GM23338 (cell line): ENCODE results near the gene HSPG2. TPM values are rescaled to one million over a fixed set of nuclear protein-coding genes. Genes with fewer than 3 reads are reported as not detected.
A peak's percentile ranks its signal among the peaks of the same experiment; 100 is the strongest.

Experiments
- ATAC-seq: fragments of 200-7000 bp; cut with Tn5 transposase; 3 replicates; pipeline ENCODE4 v1.9.1; 2020
- DNase-seq: peaks from one replicate; pipeline ENCODE4 v3.0.0-alpha.2; 2015; ENCODE audit warnings: low spot score
- H2AFZ ChIP-seq: fragments of 200-600 bp; sonication (generic); 2 replicates; pipeline ENCODE4 v1.8.0; 2016; ENCODE audit warnings: antibody characterized with exemption, mild to moderate bottlenecking, moderate library complexity
- H3F3A ChIP-seq: fragments of 200-600 bp; sonication (generic); replicated peaks from 2 replicates; pipeline ENCODE4 v1.8.0; 2017; ENCODE audit warnings: antibody characterized with exemption, mixed run types, low read depth
- H3K27ac ChIP-seq: fragments of 200-600 bp; sonication (generic); 2 replicates; pipeline ENCODE4 v1.6.1; 2016; ENCODE audit warnings: low read depth
- H3K27me3 ChIP-seq: fragments of 200-600 bp; sonication (generic); 2 replicates; pipeline ENCODE4 v1.8.0; 2016; ENCODE audit warnings: mild to moderate bottlenecking, mixed run types, moderate library complexity; ENCODE audit not compliant: insufficient read depth
- H3K36me3 ChIP-seq: fragments of 200-600 bp; sonication (generic); 2 replicates; pipeline ENCODE4 v1.8.0; 2016; ENCODE audit warnings: mild to moderate bottlenecking; ENCODE audit not compliant: insufficient read depth
- H3K4me1 ChIP-seq: fragments of 200-600 bp; sonication (generic); 2 replicates; pipeline ENCODE4 v1.8.0; 2016; ENCODE audit warnings: mild to moderate bottlenecking, moderate library complexity; ENCODE audit not compliant: insufficient read depth
- H3K4me2 ChIP-seq: fragments of 200-600 bp; sonication (generic); 2 replicates; pipeline ENCODE4 v1.7.1; 2017; ENCODE audit warnings: mixed run types
- H3K4me3 ChIP-seq: fragments of 200-600 bp; sonication (generic); 2 replicates; pipeline ENCODE4 v1.6.1; 2016; ENCODE audit warnings: mixed run types
- H3K79me2 ChIP-seq: fragments of 200-600 bp; sonication (generic); replicated peaks from 2 replicates; pipeline ENCODE4 v1.8.0; 2017; ENCODE audit warnings: mild to moderate bottlenecking; ENCODE audit not compliant: insufficient read depth
- H3K9me2 ChIP-seq: fragments of 200-600 bp; sonication (generic); 2 replicates; pipeline ENCODE4 v1.8.0; 2017; ENCODE audit not compliant: insufficient read depth
- H4K20me1 ChIP-seq: fragments of 200-600 bp; sonication (generic); replicated peaks from 2 replicates; pipeline ENCODE4 v1.8.0; 2017; ENCODE audit warnings: mild to moderate bottlenecking; ENCODE audit not compliant: insufficient read depth
- H3K27ac Mint-ChIP-seq: 2 replicates; pipeline ENCODE4 v1.8.0; 2020; ENCODE audit warnings: inconsistent platforms, mild to moderate bottlenecking, moderate library complexity, mixed read lengths
- H3K27me3 Mint-ChIP-seq: 3 replicates; pipeline ENCODE4 v1.8.0; 2022; ENCODE audit warnings: low read depth, mild to moderate bottlenecking, moderate library complexity, mixed read lengths, inconsistent platforms; ENCODE audit not compliant: insufficient read depth, poor library complexity
- H3K36me3 Mint-ChIP-seq: 3 replicates; pipeline ENCODE4 v1.8.0; 2021; ENCODE audit warnings: low read depth, mild to moderate bottlenecking, inconsistent platforms, moderate library complexity, mixed read lengths
- H3K4me1 Mint-ChIP-seq: 3 replicates; pipeline ENCODE4 v1.8.0; 2020; ENCODE audit warnings: mild to moderate bottlenecking, inconsistent platforms, mixed read lengths
- H3K4me3 Mint-ChIP-seq: 3 replicates; pipeline ENCODE4 v1.8.0; 2021; ENCODE audit warnings: moderate library complexity, mild to moderate bottlenecking, inconsistent platforms, mixed read lengths
- H3K9me3 Mint-ChIP-seq: 3 replicates; pipeline ENCODE4 v1.8.0; 2020; ENCODE audit warnings: moderate library complexity, mild to moderate bottlenecking, inconsistent platforms, mixed read lengths
- CREB1 ChIP-seq: fragments of 250-450 bp; sonication (Bioruptor Pico); IDR thresholded peaks from 2 replicates; pipeline ENCODE4 v1.5.0; 2020; ENCODE audit warnings: low read depth, mild to moderate bottlenecking, moderate library complexity
- ETS1 ChIP-seq: IDR thresholded peaks from 2 replicates; pipeline ENCODE4 v1.6.1; 2016; ENCODE audit warnings: antibody characterized with exemption
- EZH2 ChIP-seq: fragments of 200-600 bp; sonication (generic); IDR thresholded peaks from one replicate; pipeline ENCODE4 v1.8.0; 2017; ENCODE audit warnings: antibody characterized with exemption, mild to moderate bottlenecking, low read depth; ENCODE audit not compliant: unreplicated experiment
- EZH2phosphoT487 ChIP-seq: fragments of 200-600 bp; sonication (generic); IDR thresholded peaks from one replicate; pipeline ENCODE4 v1.8.1; 2018; ENCODE audit warnings: antibody characterized with exemption; ENCODE audit not compliant: unreplicated experiment
- JUNB ChIP-seq: IDR thresholded peaks from one replicate; pipeline ENCODE4 v1.6.1; 2016; ENCODE audit warnings: antibody characterized with exemption; ENCODE audit not compliant: unreplicated experiment
- NANOG ChIP-seq: IDR thresholded peaks from 2 replicates; pipeline ENCODE4 v1.6.1; 2016; ENCODE audit warnings: antibody characterized with exemption, borderline replicate concordance
- POLR2AphosphoS5 ChIP-seq: IDR thresholded peaks from 2 replicates; pipeline ENCODE4 v1.6.1; 2016; ENCODE audit warnings: antibody characterized with exemption, low read depth
- REST ChIP-seq: IDR thresholded peaks from one replicate; pipeline ENCODE4 v1.6.1; 2018; ENCODE audit warnings: antibody characterized with exemption; ENCODE audit not compliant: unreplicated experiment
- STAT1 ChIP-seq: IDR thresholded peaks from one replicate; pipeline ENCODE4 v1.6.1; 2016; ENCODE audit warnings: antibody characterized with exemption; ENCODE audit not compliant: unreplicated experiment
- ZNF114 ChIP-seq: fragments of 250-450 bp; sonication (Bioruptor Pico); IDR thresholded peaks from 2 replicates; pipeline ENCODE4 v1.5.0; 2020; ENCODE audit warnings: mild to moderate bottlenecking, moderate library complexity
- ZNF331 ChIP-seq: fragments of 250-450 bp; sonication (Bioruptor Pico); IDR thresholded peaks from 2 replicates; pipeline ENCODE4 v1.5.0; 2020; ENCODE audit warnings: low read depth, mild to moderate bottlenecking, moderate library complexity
- polyA plus RNA-seq: library from polyadenylated mRNA; unstranded; fragments of >200 nt; fragmentation: Nextera tagmentation; extraction: Ambion mirVana; gene quantifications from 2 replicates; pipeline ENCODE4 v1.2.1, GENCODE V29; 2016
- total RNA-seq: library from RNA; depleted of rRNA; stranded (reverse); fragments of >200 nt; shearing (Covaris generic); gene quantifications from 2 replicates; pipeline ENCODE4 v1.2.3, GENCODE V29; 2014
- TF ChIP-seq, protein P1 (sequence below): fragments of 250-450 bp; sonication (Bioruptor Pico); IDR thresholded peaks from 2 replicates; pipeline ENCODE4 v1.5.0; 2020; ENCODE audit warnings: mild to moderate bottlenecking, moderate library complexity
- TF ChIP-seq, protein P2 (sequence below), 2 experiments: fragments of 200-600 bp in 1 of 2; sonication (generic) in 1 of 2; conservative IDR thresholded peaks; 2 replicates each; pipeline versions ENCODE4 v1.5.1 to v1.6.1; 2016 to 2017; ENCODE audit warnings: antibody characterized with exemption in 2 of 2, low read depth in 2 of 2, mild to moderate bottlenecking in 2 of 2, moderate library complexity in 1 of 2

HSPG2 gene
- total and polyA plus RNA-seq, 2 experiments from 2014 or later = 14.9 to 70.8 TPM

DNA sequence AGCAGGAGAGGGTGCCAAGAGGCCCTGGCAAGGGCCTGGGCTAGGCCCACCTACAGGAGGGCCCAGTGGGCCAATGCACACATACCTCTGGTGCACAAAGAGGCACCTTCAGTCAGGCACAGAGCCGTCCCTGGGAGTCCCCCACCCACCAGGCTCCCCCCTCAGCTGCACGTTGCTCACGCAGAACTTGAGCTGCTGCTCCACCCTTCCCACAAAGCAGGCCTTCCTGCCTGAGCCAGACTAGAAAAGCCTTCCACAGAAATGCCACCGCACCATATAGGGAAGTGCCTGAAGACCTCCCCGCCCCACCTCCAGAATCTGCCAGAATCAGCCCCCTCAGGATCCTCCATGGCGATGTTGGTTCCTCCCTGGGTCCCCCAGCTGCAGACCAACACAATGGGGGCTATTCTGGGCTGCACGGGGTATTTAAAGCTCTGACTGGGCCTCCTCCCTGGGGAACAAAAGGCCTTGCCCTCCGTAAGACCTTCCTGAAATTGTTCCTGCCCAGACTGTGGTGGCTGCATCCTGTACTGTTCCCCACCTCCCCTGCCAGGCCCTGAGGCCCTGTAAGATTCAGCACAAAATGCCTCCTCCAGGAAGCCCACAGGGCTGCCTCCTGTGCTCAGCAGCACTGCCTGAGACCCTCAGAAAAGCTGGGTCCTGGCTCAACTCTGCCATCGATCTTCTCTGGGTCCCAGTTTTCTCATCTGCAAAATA, 27.2 kb downstream of the HSPG2 start:
- Histone ChIP-seq H3K4me2 (peak overlapping the region; percentile 57), H2AFZ (no peak overlapping the region), H3K4me1 (peaks cover 34% of the 10 kb centered on the region), H3F3A (0 out of 2 replicates have a peak, but pooled peaks cover 2% of the 10 kb centered on the region), H3K27ac (peak overlapping the region; percentile 93), H3K79me2 (0 out of 2 replicates have a peak, but pooled peaks cover 10% of the 10 kb centered on the region), H3K36me3 (no peaks in the 10 kb centered on the region), H3K27me3 (no peaks in the 10 kb centered on the region), H3K4me3 (no peak overlapping the region), H4K20me1 (peaks cover 8% of the 10 kb centered on the region; the same call in 1 of the 2 replicates), H3K9me2 (no peaks in the 10 kb centered on the region)
- Mint-ChIP-seq H3K27me3 (peaks cover 2% of the 10 kb centered on the region), H3K4me1 (peaks cover 50% of the 10 kb centered on the region), H3K36me3 (no peaks in the 10 kb centered on the region; the same call in 2 of the 3 replicates), H3K27ac (peak overlapping the region; percentile 89), H3K4me3 (no peak overlapping the region; the same call in 2 of the 3 replicates), H3K9me3 (no peaks in the 10 kb centered on the region)
- ATAC-seq = peak; percentile 48
- TF ChIP-seq EZH2 (no peak), JUNB (no peak), EZH2phosphoT487 (no peak), CREB1 (CRISPR knock-in tag) (no peak), POLR2AphosphoS5 (no peak), ETS1 (no peak), STAT1 (no peak), NANOG (no peak), ZNF331 (CRISPR knock-in tag) (no peak), ZNF114 (CRISPR knock-in tag) (no peak), REST (no peak)
- TF ChIP-seq, protein P1, sequence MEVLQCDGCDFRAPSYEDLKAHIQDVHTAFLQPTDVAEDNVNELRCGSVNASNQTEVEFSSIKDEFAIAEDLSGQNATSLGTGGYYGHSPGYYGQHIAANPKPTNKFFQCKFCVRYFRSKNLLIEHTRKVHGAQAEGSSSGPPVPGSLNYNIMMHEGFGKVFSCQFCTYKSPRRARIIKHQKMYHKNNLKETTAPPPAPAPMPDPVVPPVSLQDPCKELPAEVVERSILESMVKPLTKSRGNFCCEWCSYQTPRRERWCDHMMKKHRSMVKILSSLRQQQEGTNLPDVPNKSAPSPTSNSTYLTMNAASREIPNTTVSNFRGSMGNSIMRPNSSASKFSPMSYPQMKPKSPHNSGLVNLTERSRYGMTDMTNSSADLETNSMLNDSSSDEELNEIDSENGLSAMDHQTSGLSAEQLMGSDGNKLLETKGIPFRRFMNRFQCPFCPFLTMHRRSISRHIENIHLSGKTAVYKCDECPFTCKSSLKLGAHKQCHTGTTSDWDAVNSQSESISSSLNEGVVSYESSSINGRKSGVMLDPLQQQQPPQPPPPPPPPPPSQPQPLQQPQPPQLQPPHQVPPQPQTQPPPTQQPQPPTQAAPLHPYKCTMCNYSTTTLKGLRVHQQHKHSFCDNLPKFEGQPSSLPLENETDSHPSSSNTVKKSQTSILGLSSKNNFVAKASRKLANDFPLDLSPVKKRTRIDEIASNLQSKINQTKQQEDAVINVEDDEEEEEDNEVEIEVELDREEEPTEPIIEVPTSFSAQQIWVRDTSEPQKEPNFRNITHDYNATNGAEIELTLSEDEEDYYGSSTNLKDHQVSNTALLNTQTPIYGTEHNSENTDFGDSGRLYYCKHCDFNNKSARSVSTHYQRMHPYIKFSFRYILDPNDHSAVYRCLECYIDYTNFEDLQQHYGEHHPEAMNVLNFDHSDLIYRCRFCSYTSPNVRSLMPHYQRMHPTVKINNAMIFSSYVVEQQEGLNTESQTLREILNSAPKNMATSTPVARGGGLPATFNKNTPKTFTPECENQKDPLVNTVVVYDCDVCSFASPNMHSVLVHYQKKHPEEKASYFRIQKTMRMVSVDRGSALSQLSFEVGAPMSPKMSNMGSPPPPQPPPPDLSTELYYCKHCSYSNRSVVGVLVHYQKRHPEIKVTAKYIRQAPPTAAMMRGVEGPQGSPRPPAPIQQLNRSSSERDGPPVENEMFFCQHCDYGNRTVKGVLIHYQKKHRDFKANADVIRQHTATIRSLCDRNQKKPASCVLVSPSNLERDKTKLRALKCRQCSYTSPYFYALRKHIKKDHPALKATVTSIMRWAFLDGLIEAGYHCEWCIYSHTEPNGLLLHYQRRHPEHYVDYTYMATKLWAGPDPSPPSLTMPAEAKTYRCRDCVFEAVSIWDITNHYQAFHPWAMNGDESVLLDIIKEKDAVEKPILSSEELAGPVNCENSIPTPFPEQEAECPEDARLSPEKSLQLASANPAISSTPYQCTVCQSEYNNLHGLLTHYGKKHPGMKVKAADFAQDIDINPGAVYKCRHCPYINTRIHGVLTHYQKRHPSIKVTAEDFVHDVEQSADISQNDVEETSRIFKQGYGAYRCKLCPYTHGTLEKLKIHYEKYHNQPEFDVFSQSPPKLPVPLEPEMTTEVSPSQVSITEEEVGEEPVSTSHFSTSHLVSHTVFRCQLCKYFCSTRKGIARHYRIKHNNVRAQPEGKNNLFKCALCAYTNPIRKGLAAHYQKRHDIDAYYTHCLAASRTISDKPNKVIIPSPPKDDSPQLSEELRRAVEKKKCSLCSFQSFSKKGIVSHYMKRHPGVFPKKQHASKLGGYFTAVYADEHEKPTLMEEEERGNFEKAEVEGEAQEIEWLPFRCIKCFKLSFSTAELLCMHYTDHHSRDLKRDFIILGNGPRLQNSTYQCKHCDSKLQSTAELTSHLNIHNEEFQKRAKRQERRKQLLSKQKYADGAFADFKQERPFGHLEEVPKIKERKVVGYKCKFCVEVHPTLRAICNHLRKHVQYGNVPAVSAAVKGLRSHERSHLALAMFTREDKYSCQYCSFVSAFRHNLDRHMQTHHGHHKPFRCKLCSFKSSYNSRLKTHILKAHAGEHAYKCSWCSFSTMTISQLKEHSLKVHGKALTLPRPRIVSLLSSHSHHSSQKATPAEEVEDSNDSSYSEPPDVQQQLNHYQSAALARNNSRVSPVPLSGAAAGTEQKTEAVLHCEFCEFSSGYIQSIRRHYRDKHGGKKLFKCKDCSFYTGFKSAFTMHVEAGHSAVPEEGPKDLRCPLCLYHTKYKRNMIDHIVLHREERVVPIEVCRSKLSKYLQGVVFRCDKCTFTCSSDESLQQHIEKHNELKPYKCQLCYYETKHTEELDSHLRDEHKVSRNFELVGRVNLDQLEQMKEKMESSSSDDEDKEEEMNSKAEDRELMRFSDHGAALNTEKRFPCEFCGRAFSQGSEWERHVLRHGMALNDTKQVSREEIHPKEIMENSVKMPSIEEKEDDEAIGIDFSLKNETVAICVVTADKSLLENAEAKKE (CRISPR knock-in tag) = no peak
- TF ChIP-seq, protein P2, sequence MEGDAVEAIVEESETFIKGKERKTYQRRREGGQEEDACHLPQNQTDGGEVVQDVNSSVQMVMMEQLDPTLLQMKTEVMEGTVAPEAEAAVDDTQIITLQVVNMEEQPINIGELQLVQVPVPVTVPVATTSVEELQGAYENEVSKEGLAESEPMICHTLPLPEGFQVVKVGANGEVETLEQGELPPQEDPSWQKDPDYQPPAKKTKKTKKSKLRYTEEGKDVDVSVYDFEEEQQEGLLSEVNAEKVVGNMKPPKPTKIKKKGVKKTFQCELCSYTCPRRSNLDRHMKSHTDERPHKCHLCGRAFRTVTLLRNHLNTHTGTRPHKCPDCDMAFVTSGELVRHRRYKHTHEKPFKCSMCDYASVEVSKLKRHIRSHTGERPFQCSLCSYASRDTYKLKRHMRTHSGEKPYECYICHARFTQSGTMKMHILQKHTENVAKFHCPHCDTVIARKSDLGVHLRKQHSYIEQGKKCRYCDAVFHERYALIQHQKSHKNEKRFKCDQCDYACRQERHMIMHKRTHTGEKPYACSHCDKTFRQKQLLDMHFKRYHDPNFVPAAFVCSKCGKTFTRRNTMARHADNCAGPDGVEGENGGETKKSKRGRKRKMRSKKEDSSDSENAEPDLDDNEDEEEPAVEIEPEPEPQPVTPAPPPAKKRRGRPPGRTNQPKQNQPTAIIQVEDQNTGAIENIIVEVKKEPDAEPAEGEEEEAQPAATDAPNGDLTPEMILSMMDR (conservative IDR thresholded peaks at IDR 0.05; ENCODE audit: low read depth in 2 of 2) = no peak
- peak; percentile 53 for DNase-seq
